Ishikawa (cell line): ENCODE results near the gene MASTL.

Experiments used
- CREB1 ChIP-seq: IDR thresholded peaks from 2 replicates; pipeline ENCODE4 v1.6.1; 2012; ENCODE audit warnings: low read depth
- TCF12 ChIP-seq: IDR thresholded peaks from 2 replicates; pipeline ENCODE4 v1.6.1; 2012; ENCODE audit warnings: low read depth

GRCh38 chr10:27197980-27198620, 42.9 kb downstream of the MASTL start:
- TF ChIP-seq CREB1 (no peak), TCF12 (no peak)
